Forelimb muscle (tissue), 1 donor: ENCODE results near the gene NUFIP2. TPM values are rescaled to one million over a fixed set of nuclear protein-coding genes. Genes with fewer than 3 reads are reported as not detected.

Source experiments
- polyA plus RNA-seq: library from polyadenylated mRNA; unstranded; fragments of 120-200 nt; gene quantifications from one replicate; pipeline ENCODE4 v1.2.1, GENCODE V29; 2013; ENCODE audit not compliant: insufficient read length

NUFIP2 gene
- polyA plus RNA-seq, 1 donor, result 31.3 TPM

Other genes with a start within 250 kb of the NUFIP2 start
- 292 TPM for gene MYO18A, start 113.8 kb downstream of the NUFIP2 start, polyA plus RNA-seq
- gene CRYBA1, start 47.3 kb downstream of the NUFIP2 start, polyA plus RNA-seq, result not detected
- gene TAOK1, start 96.2 kb upstream of the NUFIP2 start, polyA plus RNA-seq, result 32.3 TPM